T-helper 17 cell (primary cell): Measurements from ENCODE around the gene MOXD1. TPM values are rescaled to one million over a fixed set of nuclear protein-coding genes. Genes with fewer than 3 reads are reported as not detected.

Experiments used
- ATAC-seq: fragments of 150-1000 bp; cut with Tn5 transposase; 2 replicates; pipeline ENCODE4 v1.10.0; 2021; ENCODE audit warnings: mild to moderate bottlenecking, moderate library complexity
- DNase-seq, 3 donors: peaks; one replicate each; pipeline versions ENCODE4 v3.0.0 to v3.0.0-alpha.2; 2020 to 2021
- H3K9me3 ChIP-seq: one replicate; pipeline ENCODE4 v1.7.0; 2013; ENCODE audit warnings: low read length, mild to moderate bottlenecking; ENCODE audit not compliant: control insufficient read depth, poor library complexity, severe bottlenecking
- H3K27ac Mint-ChIP-seq: one replicate; pipeline ENCODE4 v1.8.0; 2022; ENCODE audit warnings: mild to moderate bottlenecking, moderate library complexity, mixed read lengths
- H3K27me3 Mint-ChIP-seq: one replicate; pipeline ENCODE4 v1.8.0; 2022; ENCODE audit warnings: mixed read lengths
- H3K36me3 Mint-ChIP-seq: one replicate; pipeline ENCODE4 v1.8.0; 2022; ENCODE audit warnings: low read depth, mixed read lengths
- H3K4me1 Mint-ChIP-seq: one replicate; pipeline ENCODE4 v1.8.0; 2022; ENCODE audit warnings: mild to moderate bottlenecking, mixed read lengths
- H3K4me3 Mint-ChIP-seq: one replicate; pipeline ENCODE4 v1.8.0; 2022; ENCODE audit warnings: mild to moderate bottlenecking, moderate library complexity, mixed read lengths
- total RNA-seq, 4 donors: library from RNA in 2 of 4; stranded (reverse) in 2 of 4; gene quantifications; one replicate each; pipeline ENCODE4 v1.2.3 and lab custom pipeline; 2022 to 2026

The MOXD1 gene
- total RNA-seq (not detected), total RNA-seq (lab: John Stamatoyannopoulos, UW) (0 to 0.58 reads per million in 2 donors)

DNA sequence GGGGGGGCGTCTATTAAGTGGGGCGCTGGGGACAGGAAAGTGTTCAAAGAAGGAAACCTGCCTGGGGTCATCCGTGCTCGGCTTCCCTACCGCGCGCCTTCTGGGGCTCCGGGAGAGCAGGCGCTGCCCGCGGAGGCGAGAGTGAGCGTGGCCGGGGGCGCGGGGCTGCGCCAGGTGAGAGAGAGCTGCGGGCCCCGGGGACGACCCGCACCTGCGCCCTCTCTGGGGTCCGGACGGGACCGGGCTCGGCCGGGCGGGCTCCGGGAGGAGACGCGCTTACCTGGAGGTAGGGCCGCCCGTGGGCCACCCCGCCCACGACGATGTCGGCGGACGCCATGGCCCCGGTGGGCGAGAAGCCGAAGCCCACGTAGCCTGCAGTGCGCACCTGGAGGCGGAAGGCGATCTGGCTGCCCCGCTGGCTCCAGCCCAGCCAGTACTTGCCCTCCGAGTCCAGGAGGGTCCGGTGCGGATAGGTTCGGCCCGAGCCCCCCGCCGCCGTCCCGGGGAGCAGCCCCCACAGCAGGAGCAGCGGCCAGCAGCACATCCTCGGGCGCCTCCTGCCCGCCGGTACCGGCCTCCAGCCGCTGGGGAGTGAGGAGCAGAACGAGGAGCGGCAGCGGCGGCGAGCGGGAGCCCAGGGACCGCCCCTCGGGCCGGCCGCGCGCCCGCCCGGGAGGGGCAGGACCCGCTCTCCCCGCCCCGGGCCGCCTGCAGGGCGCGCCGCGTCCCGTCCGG lies at the start of gene MOXD1:
MOXD1 (minus strand) TSS at position 593 of the 735 bp plus-strand sequence; CDS start at position 544, 49 bp downstream.
- ATAC-seq, result peak; percentile 40
- no peak for DNase-seq
- H3K27me3 Mint-ChIP-seq, result peaks cover 46% of the 10 kb centered on the region
- peak within 1 kb of the TSS; percentile 81 for H3K4me3 Mint-ChIP-seq
- no peak within 1 kb of the TSS for H3K27ac Mint-ChIP-seq
- peaks cover 2% of the 10 kb centered on the region for H3K36me3 Mint-ChIP-seq
- H3K4me1 Mint-ChIP-seq, result peaks cover 4% of the 10 kb centered on the region
- no peaks in the 10 kb centered on the region for H3K9me3 ChIP-seq

DNA sequence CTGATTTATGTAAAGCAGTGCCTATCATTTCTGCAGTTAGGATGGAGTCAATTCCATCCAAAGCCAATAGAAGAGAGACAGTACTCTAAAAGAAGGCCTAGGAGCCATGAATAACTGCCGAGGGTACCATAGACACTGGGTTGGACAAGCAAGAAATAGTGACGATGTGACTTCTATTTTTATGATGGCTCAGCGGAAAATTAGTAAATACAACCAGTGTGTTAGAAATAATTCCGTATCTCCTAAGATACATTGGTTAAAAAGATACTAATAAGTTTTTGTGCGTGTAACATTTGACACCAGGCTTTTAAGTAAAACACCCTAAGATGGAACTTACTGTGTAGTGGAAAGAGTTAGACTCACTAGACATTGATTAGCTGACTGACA lies 45.6 kb upstream of the MOXD1 start:
- Mint-ChIP-seq H3K27ac (no peak overlapping the region), H3K4me1 (no peaks in the 10 kb centered on the region), H3K27me3 (no peaks in the 10 kb centered on the region), H3K4me3 (no peak overlapping the region), H3K36me3 (peaks cover 10% of the 10 kb centered on the region)
- no peak for DNase-seq
- H3K9me3 ChIP-seq, result no peaks in the 10 kb centered on the region
- ATAC-seq, result no peak

- DNase-seq, result no peak
- Mint-ChIP-seq H3K4me3 (no peak overlapping the region), H3K27me3 (no peaks in the 10 kb centered on the region), H3K36me3 (peaks cover 9% of the 10 kb centered on the region), H3K4me1 (no peaks in the 10 kb centered on the region), H3K27ac (no peak overlapping the region)
- no peaks in the 10 kb centered on the region for H3K9me3 ChIP-seq
- ATAC-seq, result no peak
Measured at GRCh38 chr6:132446141-132446854, 45.0 kb upstream of the MOXD1 start.

GRCh38 chr6:132445201-132445951 lies 44.1 kb upstream of the MOXD1 start:
- Mint-ChIP-seq H3K36me3 (peaks cover 4% of the 10 kb centered on the region), H3K4me3 (no peak overlapping the region), H3K4me1 (no peaks in the 10 kb centered on the region), H3K27me3 (no peaks in the 10 kb centered on the region), H3K27ac (no peak overlapping the region)
- DNase-seq (no peak), ATAC-seq (no peak)
- H3K9me3 ChIP-seq, result no peaks in the 10 kb centered on the region

DNA sequence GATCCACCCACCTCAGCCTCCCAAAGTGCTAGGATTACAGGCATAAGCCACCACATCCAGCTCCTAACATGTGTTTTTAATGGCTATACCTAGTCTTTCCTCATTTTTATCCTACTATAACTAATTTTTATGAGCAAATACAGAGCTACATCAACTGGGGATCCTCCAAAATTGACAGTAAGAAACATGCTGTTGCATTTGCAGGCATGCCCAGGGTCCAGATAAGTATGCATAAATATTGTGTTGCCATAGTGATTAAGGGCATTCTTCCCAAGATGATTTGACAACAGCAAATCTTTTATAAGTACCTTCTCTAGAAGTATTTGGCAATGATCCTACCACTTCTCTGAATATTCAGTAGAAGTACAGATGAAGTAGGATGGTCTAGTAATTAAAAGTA lies 41.9 kb upstream of the MOXD1 start:
- Mint-ChIP-seq H3K4me1 (no peaks in the 10 kb centered on the region), H3K4me3 (no peak overlapping the region), H3K27ac (no peak overlapping the region), H3K27me3 (no peaks in the 10 kb centered on the region), H3K36me3 (peaks cover 4% of the 10 kb centered on the region)
- ATAC-seq (no peak), DNase-seq (no peak)
- H3K9me3 ChIP-seq, result no peaks in the 10 kb centered on the region

GRCh38 chr6:132430110-132430509 lies 28.8 kb upstream of the MOXD1 start:
- no peak for ATAC-seq
- no peaks in the 10 kb centered on the region for H3K4me1 Mint-ChIP-seq
- H3K9me3 ChIP-seq, result no peaks in the 10 kb centered on the region
- DNase-seq, result no peak
- no peaks in the 10 kb centered on the region for H3K36me3 Mint-ChIP-seq
- no peak overlapping the region for H3K4me3 Mint-ChIP-seq
- H3K27me3 Mint-ChIP-seq, result peaks cover 19% of the 10 kb centered on the region
- no peak overlapping the region for H3K27ac Mint-ChIP-seq

DNA sequence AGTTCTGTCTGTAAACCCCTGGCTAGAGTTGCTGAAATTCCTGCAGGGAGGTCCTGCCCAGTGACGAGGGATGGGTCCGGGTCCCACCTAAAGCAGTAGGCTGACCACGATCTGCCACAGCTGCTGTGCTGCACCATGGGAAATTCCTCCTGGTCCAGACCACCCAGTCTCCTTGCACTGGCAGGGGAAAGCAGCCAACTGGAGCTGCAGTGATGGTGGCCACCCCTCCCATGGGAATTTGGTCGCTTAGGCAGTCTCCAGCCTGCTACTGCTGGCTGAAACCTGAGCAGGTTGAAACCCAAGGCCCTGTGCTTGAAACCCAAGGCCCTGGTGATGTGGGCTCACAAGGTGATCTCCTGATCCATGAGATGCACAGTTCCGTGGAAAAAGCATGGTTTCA lies 23.9 kb upstream of the MOXD1 start:
- H3K9me3 ChIP-seq, result no peaks in the 10 kb centered on the region
- H3K27ac Mint-ChIP-seq, result no peak overlapping the region
- no peaks in the 10 kb centered on the region for H3K36me3 Mint-ChIP-seq
- H3K27me3 Mint-ChIP-seq, result peaks cover 19% of the 10 kb centered on the region
- DNase-seq (no peak), ATAC-seq (no peak)
- no peak overlapping the region for H3K4me3 Mint-ChIP-seq
- no peaks in the 10 kb centered on the region for H3K4me1 Mint-ChIP-seq

- ATAC-seq (no peak), DNase-seq (no peak)
- H3K4me3 Mint-ChIP-seq, result no peak overlapping the region
- no peak overlapping the region for H3K27ac Mint-ChIP-seq
- H3K4me1 Mint-ChIP-seq, result no peaks in the 10 kb centered on the region
- H3K36me3 Mint-ChIP-seq, result no peaks in the 10 kb centered on the region
- peaks cover 19% of the 10 kb centered on the region for H3K27me3 Mint-ChIP-seq
- no peaks in the 10 kb centered on the region for H3K9me3 ChIP-seq
Measured at GRCh38 chr6:132423839-132424238, 22.6 kb upstream of the MOXD1 start.

- no peak overlapping the region for H3K27ac Mint-ChIP-seq
- H3K36me3 Mint-ChIP-seq, result no peaks in the 10 kb centered on the region
Measured at GRCh38 chr6:132418235-132418965, 17.1 kb upstream of the MOXD1 start.

DNA sequence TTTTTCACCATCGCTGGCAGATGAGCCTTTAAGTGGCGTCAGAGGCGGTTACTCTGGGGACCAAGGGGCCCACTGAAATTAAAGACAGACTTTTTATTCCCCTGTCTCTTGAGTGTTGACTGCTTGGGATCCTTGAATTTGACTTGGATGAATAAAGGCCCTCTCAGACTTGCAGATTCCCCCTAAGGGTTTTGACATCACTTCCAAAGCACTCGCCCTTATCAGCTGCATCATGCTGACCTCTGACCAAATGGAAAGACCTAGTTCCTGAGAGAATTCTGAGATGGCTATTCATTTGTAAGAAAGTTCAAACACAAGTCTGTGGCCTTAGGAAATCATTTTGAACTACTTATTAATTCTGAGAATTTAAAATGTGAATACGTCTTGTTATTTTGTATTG lies 13.5 kb upstream of the MOXD1 start:
- Mint-ChIP-seq H3K4me1 (no peaks in the 10 kb centered on the region), H3K27me3 (peaks cover 30% of the 10 kb centered on the region), H3K27ac (no peak overlapping the region), H3K4me3 (no peak overlapping the region), H3K36me3 (no peaks in the 10 kb centered on the region)
- no peak for ATAC-seq
- no peaks in the 10 kb centered on the region for H3K9me3 ChIP-seq
- DNase-seq, result no peak

More at GRCh38 chr6:132418235-132418965, 17.1 kb upstream of the MOXD1 start:
- no peaks in the 10 kb centered on the region for H3K4me1 Mint-ChIP-seq
- no peak overlapping the region for H3K4me3 Mint-ChIP-seq
- ATAC-seq, result no peak
- no peak for DNase-seq
- peaks cover 14% of the 10 kb centered on the region for H3K27me3 Mint-ChIP-seq
- H3K9me3 ChIP-seq, result no peaks in the 10 kb centered on the region

GRCh38 chr6:132414322-132414721 lies 13.0 kb upstream of the MOXD1 start:
- Mint-ChIP-seq H3K27ac (no peak overlapping the region), H3K4me3 (no peak overlapping the region), H3K27me3 (peaks cover 30% of the 10 kb centered on the region), H3K4me1 (no peaks in the 10 kb centered on the region), H3K36me3 (no peaks in the 10 kb centered on the region)
- DNase-seq, result no peak
- no peak for ATAC-seq
- H3K9me3 ChIP-seq, result no peaks in the 10 kb centered on the region

DNA sequence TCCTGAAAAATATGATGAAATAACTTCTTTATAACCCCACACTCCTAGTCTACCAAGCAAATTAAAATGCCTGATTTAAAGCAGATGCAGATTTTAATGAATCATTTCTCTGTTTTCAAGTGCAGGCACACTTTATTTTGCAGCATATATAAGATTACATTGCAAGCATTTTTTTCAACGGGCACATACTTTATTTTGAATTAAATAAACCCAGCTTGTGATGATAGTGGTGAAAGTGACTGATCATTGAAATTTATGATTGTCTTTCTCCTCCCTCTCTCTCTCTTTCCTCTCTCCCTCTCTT lies 12.2 kb upstream of the MOXD1 start:
- ATAC-seq (no peak), DNase-seq (no peak)
- H3K9me3 ChIP-seq, result no peaks in the 10 kb centered on the region
- H3K27ac Mint-ChIP-seq, result no peak overlapping the region
- H3K4me1 Mint-ChIP-seq, result no peaks in the 10 kb centered on the region
- H3K27me3 Mint-ChIP-seq, result peaks cover 35% of the 10 kb centered on the region
- no peak overlapping the region for H3K4me3 Mint-ChIP-seq
- H3K36me3 Mint-ChIP-seq, result no peaks in the 10 kb centered on the region
